M059J (cell line): ENCODE measurements around the gene APOBEC3C. TPM values are rescaled to one million over a fixed set of nuclear protein-coding genes. Genes with fewer than 3 reads are reported as not detected.
A peak's percentile ranks its signal among the peaks of the same experiment; 100 is the strongest.
"Not testable (repeated sequence)": the region's sequence is repeated elsewhere in the genome, so short reads cannot be mapped to it uniquely, and the experiment has no call there.

ENCODE experiments used
- DNase-seq: peaks from one replicate; pipeline ENCODE4 v3.0.0-alpha.2; 2012; ENCODE audit warnings: low read depth
- total RNA-seq: library from RNA; depleted of rRNA; stranded (reverse); fragments of >200 nt; shearing (Covaris generic); gene quantifications from 2 replicates; pipeline ENCODE4 v1.2.3, GENCODE V29; 2014

Gene APOBEC3C
- total RNA-seq, 1 experiment from 2014 or later, result 13.8 TPM

DNA sequence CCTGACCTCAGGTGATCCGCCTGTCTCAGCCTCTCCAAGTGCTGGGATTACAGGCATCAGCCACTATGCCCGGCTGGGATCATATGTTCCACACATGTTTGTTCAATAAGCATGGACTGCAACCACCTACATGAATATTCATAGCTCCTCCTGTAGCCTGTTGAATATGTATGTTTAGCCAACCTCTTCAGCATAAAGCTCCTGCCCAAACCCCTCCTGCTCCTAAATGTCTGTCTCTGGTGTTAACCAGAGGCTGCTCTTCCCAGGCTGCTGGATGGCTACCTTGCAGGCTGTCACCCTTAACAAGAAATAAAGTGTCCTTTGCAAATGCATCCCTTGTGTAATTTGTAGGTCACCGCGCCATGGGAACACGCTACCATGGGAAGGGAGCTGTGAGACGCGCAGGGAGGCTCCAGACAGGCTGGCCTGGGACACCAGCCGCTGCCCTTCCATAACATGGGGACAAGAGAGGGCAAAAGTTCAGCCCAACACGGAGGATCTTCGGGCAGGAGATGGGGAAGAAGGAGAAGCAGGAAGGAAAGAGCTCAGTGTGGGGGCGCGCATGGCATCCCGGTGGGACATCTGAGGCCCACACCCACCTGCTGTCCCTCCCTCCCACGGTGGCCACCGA, 6.1 kb downstream of the APOBEC3C start:
- DNase-seq, result not testable (repeated sequence)

DNA sequence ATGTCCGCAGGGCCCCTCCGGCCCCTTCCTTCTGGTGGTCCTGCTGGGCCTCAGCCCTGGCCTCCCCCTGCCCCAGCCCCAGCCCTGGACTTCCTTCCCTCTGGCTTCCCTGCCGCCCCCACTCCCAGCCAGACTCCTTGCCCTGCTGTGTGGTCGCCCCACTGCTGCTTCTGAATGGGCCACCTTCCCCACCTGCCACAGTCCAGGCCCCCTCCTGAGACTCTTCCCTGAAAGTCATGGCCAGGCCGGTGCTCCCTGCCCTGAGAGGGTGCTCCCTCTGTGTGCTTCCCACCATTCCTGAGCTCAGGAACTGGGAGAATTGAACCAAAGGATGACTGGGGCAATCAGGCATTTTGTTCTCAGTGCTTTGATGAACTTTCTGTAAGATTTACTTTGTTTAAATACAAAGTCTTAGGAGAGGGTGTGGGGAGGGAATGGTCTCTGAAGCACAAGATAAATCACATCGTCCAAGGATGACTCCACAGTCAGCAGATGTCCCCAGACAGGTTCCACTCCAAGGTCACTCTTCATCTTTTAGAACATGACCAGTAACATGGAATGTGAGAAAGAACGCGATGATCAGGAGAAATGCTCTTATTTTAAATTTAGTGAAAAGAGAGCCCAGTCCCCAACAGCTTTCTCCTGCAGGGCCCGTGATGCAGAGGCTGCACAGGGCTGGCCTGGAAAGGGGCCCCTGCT, 7.6 kb downstream of the APOBEC3C start:
- DNase-seq, result no peak

DNA sequence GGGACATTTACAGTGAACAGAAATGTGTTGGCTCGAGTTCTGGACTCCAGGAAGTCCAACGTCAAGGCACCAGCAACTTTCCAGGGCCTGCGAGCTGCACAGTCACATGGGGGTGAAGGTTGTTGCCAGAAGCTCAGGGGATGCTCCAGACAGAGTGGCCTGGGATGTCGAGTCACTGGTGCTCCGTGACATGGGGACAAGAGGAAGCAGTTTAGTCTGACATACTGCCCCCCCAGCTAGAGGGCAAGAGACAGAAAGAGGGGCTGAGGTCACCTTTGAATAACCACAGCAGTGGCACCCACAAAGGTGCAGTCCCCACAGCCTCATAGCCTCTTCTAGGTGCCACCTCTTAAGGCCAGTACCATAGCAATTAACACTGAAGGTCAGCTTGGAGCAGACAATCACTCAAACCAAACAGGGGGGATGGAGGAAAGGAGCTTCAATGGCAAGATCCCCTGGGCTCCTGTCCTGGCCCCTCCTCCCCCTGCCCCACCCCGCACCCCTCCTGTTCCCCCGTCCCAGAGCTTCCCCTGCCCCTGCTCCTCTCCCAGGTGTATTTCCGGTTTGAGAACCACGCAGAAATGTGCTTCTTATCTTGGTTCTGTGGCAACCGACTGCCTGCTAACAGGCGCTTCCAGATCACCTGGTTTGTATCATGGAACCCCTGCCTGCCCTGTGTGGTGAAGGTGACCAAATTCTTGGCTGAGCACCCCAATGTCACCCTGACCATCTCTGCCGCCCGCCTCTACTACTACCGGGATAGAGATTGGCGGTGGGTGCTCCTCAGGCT, 10.7 kb downstream of the APOBEC3C start:
- DNase-seq, result no peak

DNA sequence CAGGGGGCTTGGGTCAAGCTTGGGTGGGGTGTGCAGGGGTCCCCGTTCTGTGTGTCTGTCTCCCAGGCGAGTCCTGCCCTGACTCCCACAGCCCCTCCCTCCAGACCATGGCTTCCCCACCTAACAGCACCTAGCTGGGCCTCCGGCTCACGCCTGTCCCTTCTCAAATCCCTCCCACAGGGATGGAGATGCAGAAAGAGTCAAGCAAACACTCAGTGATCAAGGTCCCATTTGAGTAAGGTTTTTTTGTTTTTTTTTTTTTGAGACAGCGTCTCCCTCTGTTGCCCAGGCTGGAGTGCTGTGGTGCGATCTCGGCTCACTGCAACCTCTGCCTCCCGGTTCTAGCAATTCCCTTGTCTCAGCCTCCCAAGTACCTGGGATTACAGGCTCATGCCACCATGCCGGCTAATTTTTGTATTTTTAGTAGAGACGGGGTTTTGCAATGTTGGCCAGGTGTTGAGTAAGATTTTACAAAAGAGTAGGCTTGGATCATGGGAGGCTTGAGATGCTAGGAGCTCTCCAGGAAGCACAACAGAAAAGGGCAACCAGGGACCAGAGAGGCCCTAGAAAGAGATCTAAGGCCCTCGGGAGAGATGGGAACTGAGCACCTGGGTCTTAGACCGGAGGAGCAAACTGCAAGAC, 12.6 kb downstream of the APOBEC3C start:
- DNase-seq, result no peak

DNA sequence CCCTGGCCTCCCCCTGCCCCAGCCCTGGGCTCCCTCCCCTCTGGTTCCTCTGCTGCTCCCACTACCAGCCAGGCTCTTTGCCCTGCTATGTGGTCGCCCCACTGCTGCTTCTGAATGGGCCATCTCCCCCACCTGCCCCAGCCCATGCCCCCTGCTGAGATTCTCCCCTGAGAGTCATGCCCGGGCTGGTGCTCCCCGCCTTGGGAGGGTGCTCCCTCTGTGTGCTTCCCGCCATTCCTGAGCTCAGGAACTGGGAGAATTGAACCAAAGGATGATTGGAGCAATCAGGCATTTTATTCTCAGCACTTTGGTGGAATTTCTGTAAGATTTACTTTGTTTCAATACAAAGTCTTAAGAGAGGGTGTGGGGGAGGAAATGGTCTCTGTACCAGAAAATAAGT, 13.7 kb downstream of the APOBEC3C start:
- DNase-seq, result no peak

DNA sequence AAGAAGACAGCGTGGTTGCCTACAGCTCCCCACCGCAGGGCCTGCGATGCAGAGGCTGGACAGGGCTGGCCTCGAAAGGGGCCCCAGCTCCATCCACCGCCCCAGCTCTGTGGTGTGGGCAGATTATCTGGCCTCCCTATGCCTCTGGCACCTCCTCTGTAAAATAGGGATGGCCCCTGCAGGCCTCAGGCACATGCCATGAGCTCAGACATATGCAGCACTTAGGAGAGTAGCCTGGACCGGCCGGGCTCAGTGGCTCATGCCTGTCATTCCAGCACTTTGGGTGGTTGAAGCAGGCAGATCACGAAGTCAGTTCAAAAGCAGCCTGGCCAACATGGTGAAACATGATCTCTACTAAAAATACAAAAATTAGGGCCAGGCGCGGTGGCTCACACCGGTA, 14.2 kb downstream of the APOBEC3C start:
- no peak for DNase-seq

DNA sequence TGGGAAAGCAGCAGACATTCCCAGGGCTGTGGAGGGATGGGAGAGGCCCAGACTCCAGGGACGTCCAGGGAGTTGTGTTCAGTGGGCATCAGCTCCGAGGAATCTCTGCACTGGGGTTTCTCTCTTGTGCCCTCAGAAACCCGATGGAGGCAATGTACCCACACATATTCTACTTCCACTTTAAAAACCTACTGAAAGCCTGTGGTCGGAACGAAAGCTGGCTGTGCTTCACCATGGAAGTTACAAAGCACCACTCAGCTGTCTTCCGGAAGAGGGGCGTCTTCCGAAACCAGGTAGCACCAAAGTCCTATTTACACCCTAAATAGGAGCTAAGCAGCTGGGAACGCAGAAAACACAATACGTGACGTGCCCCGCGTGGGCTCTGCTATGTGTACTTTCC, 15.2 kb downstream of the APOBEC3C start:
- DNase-seq, result no peak

DNA sequence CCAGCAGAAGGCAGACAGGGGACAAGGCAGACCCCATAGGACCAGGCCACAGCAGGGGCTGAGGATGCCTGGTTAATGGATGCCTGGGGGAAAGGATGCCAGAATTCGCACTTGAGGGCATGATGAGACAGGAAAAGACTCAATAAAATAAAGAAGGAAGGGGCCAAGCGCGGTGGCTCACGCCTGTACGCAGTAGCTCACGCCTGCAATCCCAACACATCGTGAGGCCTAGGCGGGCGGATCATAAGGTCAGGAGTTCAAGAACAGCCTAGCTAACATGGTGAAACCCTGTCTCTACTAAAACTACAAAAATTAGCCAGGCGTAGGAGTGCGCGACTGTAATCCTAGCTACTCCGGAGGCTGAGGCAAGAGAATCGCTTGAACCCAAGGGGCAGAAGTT, 16.6 kb downstream of the APOBEC3C start:
- DNase-seq, result no peak

DNA sequence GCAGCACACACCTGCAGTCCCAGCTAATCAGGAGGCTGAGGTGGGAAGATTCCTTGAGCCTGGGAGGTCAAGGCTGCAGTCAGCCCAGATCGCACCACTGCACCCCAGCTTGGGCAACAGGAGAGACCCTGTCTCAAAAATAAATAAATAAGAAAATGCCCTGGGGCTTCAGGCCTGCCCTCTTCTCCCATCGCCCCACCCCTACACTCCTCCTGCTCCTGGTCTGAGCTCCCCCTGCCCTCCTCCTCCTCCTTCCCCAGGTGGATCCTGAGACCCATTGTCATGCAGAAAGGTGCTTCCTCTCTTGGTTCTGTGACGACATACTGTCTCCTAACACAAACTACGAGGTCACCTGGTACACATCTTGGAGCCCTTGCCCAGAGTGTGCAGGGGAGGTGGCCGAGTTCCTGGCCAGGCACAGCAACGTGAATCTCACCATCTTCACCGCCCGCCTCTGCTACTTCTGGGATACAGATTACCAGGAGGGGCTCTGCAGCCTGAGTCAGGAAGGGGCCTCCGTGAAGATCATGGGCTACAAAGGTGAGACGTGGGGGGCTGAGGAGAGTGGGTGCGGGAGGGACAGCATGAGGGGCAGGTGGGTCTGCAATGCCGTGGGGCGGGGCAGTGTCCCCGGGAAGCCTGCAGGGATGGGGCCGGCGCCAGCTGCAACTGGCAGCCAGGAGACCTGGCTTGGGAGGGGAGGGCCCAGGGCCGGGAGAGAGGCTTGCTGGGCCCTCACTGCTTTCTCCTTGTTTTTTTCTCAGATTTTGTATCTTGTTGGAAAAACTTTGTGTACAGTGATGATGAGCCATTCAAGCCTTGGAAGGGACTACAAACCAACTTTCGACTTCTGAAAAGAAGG, 17.6 kb downstream of the APOBEC3C start:
- not testable (repeated sequence) for DNase-seq

DNA sequence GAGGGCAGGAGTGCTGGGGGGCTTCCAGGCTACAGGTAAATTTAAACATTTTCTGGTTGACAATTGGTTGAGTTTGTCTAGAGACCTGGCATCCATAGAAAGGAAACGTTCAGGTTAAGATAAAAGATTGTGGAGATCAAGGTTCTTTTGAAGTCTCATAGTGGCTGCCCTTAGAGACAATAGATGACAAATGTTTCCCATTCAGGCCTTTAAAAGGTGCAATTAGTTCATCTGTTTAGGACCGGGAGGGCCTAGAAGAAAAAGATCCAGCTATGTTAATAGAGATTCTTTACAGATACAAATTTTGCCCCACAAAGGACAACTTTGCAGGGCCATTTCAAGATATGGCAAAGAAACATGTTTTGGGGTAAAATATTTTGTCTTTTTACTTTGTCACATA, 23.0 kb downstream of the APOBEC3C start:
- not testable (repeated sequence) for DNase-seq

DNA sequence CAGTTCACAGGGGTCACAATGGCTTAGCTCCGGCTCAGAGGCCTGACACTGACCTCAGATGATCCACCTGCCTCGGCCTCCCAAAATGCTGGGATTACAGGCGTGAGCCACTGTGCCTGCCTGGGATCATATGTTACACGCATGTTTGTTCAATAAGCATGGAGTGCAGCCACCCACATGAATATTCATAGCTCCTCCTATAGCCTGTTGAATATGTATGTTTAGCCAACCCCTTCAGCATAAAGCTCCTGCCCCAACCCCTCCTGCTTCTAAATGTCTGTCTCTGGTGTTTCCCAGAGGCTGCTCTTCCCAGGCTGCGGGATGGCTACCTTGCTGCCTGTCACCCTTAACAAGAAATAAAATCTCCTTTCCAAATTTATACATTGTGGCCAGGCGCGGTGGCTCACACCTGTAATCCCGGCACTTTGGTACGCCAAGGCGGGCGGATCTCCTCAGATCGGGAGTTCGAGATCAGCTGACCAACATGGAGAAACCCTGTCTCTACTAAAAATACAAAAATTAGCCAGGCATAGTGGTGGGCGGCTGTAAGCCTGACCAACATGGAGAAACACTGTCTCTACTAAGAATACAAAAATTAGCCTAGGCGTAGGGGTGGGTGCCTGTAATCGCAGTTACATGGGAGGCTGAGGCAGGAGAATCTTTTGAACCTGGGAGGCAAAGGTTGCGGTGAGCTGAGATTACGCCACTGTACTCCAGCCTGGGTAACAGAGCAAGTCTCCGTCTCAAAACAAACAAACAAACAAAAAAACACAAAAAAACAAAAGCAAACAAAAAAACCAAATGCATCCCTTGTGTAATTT, 25.5 kb downstream of the APOBEC3C start:
- DNase-seq, result no peak

DNA sequence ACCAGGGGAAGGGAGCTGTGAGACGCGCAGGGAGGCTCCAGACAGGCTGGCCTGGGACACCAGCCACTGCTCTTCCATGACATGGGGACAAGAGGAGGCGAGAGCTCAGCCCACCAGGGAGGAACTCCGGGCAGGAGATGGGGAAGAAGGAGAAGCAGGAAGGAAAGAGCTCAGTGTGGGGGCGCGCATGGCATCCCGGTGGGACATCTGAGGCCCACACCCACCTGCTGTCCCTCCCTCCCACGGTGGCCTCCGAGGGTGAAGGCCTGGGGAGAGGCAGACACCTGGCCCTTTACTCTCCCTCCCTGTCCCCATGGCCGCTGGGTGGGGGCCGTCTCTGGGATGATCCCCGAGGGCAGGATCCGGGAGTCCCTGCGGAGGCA, 26.1 kb downstream of the APOBEC3C start:
- not testable (repeated sequence) for DNase-seq

DNA sequence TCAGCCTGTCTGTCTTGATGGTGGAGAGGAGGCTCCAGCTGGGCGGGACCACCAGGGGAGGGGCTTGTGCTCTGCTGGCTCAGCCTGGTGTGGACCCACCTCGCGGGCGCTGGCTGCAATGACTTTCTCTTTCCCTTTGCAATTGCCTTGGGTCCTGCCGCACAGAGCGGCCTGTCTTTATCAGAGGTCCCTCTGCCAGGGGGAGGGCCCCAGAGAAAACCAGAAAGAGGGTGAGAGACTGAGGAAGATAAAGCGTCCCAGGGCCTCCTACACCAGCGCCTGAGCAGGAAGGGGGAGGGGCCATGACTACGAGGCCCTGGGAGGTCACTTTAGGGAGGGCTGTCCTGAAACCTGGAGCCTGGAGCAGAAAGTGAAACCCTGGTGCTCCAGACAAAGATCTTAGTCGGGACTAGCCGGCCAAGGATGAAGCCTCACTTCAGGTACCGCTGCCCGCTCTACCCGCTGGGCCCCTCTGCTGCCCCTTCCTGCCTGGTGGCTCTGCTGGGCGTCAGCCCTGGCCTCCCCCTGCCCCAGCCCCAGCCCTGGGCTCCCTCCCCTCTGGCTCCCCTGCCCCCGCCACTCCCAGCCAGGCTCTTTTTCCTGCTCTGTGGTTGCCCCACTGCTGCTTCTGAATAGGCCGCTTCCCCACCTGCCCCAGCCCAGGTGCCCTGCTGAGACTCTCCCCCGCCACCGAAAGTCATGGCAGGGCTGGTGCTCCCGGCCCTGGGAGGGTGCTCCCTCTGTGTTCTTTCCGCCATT, 26.7 kb downstream of the APOBEC3C start, which contains the start of gene APOBEC3F:
TSS of gene APOBEC3F (plus strand) at position 327 of the 759 bp plus-strand sequence. CDS start at position 424, 97 bp downstream.
- DNase-seq, result peak; percentile 70

DNA sequence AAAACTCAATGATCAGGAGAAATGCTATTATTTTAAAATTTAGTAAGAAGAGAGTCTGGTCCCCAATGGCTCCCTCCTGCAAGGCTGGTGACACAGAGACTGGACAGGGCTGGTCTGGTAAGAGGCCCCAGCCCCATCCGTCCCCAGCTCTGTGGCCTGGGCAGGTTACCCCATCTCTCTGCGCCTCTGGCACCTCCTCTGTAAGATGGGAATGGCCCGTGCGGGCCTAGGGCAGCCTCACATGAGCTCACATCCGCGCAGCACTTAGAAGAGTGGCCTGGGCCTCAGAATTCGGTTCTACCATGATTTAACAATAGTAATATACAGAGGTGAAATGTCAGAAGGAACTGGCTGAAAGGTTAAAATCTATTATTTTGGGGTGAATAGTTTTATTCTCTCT, 27.9 kb downstream of the APOBEC3C start:
- DNase-seq, result no peak

DNA sequence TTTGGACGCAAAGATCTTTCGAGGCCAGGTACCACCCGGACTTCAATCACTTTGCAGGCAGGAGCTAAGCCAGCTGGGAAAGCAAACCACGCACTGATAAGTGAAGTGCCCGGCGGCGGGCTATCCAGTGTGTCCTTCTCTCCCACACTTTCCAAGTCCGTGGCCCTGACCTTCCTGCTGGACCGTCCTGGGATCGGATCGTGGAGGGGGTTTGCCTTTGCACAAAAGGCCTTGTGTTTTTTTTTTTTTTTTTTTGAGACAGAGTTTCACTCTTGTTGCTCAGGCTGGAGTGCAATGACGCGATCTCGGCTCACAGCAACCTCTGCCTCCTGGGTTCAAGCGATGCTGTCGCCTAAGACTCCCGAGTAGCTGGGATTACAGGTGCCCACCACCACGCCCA, 29.0 kb downstream of the APOBEC3C start:
- not testable (repeated sequence) for DNase-seq

DNA sequence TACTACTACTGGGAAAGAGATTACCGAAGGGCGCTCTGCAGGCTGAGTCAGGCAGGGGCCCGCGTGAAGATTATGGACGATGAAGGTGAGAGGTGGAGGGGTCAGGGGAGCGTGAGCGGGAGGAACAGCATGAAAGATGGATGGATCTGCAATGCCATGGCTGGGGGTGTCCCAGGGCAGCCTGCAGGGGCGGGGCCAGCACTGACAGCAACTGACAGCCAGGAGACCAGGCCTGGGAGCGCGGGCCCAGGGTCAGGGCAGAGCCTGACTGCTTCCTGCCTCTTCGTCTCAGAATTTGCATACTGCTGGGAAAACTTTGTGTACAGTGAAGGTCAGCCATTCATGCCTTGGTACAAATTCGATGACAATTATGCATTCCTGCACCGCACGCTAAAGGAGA, 31.1 kb downstream of the APOBEC3C start:
- DNase-seq, result not testable (repeated sequence)

DNA sequence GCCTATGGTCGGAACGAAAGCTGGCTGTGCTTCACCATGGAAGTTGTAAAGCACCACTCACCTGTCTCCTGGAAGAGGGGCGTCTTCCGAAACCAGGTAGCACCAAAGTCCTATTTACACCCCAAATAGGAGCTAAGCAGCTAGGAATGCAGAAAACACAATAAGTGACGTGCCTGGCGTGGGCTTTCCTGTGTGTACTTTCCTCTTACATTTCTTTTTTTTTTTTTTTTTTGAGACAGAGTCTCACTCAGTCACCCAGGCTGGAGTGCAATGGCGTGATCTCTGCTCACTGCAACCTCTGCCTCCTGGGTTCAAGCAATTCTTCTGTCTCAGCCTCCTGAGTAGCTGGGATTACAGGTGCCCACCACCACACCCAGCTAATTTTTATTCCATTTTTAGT, 35.4 kb downstream of the APOBEC3C start:
- not testable (repeated sequence) for DNase-seq

DNA sequence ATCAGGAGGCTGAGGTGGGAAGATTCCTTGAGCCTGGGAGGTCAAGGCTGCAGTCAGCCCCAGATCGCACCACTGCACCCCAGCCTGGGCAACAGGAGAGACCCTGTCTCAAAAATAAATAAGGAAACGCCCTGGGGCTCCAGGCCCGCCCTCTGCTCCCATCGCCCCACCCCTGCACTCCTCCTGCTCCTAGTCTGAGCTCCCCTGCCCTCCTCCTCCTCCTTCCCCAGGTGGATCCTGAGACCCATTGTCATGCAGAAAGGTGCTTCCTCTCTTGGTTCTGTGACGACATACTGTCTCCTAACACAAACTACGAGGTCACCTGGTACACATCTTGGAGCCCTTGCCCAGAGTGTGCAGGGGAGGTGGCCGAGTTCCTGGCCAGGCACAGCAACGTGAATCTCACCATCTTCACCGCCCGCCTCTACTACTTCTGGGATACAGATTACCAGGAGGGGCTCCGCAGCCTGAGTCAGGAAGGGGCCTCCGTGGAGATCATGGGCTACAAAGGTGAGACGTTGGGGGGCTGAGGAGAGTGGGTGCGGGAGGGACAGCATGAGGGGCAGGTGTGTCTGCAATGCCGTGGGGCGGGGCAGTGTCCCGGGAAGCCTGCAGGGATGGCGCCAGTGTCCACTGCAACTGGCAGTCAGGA, 37.9 kb downstream of the APOBEC3C start:
- not testable (repeated sequence) for DNase-seq

DNA sequence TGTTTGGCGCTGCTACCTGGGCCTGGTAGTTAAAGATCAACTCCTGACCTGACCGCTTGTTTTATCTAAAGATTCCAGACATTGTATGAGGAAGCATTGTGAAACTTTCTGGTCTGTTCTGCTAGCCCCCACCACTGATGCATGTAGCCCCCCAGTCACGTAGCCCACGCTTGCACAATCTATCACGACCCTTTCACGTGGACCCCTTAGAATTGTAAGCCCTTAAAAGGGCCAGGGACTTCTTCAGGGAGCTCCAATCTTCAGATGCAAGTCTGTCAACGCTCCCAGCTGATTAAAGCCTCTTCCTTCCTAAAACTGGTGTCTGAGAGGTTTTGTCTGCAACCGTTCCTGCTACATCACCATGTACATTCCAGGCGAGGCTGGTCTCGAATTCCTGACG, 41.6 kb downstream of the APOBEC3C start:
- no peak for DNase-seq
